ENCODE measurements around the gene ASAP3. TPM values are rescaled to one million over a fixed set of nuclear protein-coding genes. Genes with fewer than 3 reads are reported as not detected.

ASAP3 gene
- total RNA-seq, 1 experiment from 2014 or later = 71.2 TPM

DNA sequence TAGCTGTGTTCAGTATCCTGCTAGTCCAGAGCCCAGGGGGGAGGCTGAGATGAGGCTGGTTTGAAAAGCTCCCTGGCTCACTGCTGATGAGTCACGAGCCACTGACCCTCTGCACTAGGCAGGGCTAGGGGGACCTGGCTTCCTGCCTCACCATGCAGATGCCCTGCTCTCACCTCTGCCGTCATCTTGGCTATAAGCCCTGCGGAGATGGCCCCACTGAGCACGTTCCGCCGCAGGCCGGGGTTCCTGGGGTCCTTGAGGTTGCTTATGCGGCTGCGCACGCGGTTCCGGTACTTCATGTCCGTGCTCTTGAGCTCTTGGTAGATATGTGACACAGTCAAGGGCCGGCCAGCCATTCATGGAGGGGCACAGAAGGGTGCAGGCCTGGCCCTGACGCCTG, 90.3 kb downstream of the ASAP3 start:
- H3K27ac Mint-ChIP-seq = no peak overlapping the region
- CTCF ChIA-PET = interaction anchor here (1.3 to 3.1 kb wide), 3 partner anchors 10 to 378 kb away, joined by 3 to 36 read pairs (median 5); no protein-coding TSS in a partner anchor
- no peaks in the 10 kb centered on the region for H3K9me3 Mint-ChIP-seq
- POLR2A ChIA-PET = interaction anchor here (1.0 kb wide), 1 partner anchor 49 kb away, joined by 4 read pairs; the partner anchor contains the start of gene HNRNPR
- H3K36me3 Mint-ChIP-seq = no peaks in the 10 kb centered on the region
- DNase-seq (ENCODE audit: low spot score) (no peak), ATAC-seq (no peak)
- H3K4me3 Mint-ChIP-seq = no peak overlapping the region
- H3K27me3 Mint-ChIP-seq (ENCODE audit: low read depth) = no peaks in the 10 kb centered on the region
- peaks cover 19% of the 10 kb centered on the region for H3K4me1 Mint-ChIP-seq
- TF ChIP-seq CREB1 (CRISPR knock-in tag; IDR thresholded peaks at IDR 0.05) = no peak
- TF ChIP-seq, protein P1, sequence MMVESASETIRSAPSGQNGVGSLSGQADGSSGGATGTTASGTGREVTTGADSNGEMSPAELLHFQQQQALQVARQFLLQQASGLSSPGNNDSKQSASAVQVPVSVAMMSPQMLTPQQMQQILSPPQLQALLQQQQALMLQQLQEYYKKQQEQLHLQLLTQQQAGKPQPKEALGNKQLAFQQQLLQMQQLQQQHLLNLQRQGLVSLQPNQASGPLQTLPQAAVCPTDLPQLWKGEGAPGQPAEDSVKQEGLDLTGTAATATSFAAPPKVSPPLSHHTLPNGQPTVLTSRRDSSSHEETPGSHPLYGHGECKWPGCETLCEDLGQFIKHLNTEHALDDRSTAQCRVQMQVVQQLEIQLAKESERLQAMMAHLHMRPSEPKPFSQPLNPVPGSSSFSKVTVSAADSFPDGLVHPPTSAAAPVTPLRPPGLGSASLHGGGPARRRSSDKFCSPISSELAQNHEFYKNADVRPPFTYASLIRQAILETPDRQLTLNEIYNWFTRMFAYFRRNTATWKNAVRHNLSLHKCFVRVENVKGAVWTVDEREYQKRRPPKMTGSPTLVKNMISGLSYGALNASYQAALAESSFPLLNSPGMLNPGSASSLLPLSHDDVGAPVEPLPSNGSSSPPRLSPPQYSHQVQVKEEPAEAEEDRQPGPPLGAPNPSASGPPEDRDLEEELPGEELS (CRISPR knock-in tag; IDR thresholded peaks at IDR 0.05) = no peak
- TF ChIP-seq TEAD1 (CRISPR knock-in tag; IDR thresholded peaks at IDR 0.05) = no peak
- TF ChIP-seq, protein P2, sequence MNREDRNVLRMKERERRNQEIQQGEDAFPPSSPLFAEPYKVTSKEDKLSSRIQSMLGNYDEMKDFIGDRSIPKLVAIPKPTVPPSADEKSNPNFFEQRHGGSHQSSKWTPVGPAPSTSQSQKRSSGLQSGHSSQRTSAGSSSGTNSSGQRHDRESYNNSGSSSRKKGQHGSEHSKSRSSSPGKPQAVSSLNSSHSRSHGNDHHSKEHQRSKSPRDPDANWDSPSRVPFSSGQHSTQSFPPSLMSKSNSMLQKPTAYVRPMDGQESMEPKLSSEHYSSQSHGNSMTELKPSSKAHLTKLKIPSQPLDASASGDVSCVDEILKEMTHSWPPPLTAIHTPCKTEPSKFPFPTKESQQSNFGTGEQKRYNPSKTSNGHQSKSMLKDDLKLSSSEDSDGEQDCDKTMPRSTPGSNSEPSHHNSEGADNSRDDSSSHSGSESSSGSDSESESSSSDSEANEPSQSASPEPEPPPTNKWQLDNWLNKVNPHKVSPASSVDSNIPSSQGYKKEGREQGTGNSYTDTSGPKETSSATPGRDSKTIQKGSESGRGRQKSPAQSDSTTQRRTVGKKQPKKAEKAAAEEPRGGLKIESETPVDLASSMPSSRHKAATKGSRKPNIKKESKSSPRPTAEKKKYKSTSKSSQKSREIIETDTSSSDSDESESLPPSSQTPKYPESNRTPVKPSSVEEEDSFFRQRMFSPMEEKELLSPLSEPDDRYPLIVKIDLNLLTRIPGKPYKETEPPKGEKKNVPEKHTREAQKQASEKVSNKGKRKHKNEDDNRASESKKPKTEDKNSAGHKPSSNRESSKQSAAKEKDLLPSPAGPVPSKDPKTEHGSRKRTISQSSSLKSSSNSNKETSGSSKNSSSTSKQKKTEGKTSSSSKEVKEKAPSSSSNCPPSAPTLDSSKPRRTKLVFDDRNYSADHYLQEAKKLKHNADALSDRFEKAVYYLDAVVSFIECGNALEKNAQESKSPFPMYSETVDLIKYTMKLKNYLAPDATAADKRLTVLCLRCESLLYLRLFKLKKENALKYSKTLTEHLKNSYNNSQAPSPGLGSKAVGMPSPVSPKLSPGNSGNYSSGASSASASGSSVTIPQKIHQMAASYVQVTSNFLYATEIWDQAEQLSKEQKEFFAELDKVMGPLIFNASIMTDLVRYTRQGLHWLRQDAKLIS (CRISPR knock-in tag; IDR thresholded peaks at IDR 0.05; ENCODE audit: borderline replicate concordance) = no peak
- TF ChIP-seq, protein P3, sequence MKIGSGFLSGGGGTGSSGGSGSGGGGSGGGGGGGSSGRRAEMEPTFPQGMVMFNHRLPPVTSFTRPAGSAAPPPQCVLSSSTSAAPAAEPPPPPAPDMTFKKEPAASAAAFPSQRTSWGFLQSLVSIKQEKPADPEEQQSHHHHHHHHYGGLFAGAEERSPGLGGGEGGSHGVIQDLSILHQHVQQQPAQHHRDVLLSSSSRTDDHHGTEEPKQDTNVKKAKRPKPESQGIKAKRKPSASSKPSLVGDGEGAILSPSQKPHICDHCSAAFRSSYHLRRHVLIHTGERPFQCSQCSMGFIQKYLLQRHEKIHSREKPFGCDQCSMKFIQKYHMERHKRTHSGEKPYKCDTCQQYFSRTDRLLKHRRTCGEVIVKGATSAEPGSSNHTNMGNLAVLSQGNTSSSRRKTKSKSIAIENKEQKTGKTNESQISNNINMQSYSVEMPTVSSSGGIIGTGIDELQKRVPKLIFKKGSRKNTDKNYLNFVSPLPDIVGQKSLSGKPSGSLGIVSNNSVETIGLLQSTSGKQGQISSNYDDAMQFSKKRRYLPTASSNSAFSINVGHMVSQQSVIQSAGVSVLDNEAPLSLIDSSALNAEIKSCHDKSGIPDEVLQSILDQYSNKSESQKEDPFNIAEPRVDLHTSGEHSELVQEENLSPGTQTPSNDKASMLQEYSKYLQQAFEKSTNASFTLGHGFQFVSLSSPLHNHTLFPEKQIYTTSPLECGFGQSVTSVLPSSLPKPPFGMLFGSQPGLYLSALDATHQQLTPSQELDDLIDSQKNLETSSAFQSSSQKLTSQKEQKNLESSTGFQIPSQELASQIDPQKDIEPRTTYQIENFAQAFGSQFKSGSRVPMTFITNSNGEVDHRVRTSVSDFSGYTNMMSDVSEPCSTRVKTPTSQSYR (CRISPR knock-in tag; IDR thresholded peaks at IDR 0.05) = no peak
- TF ChIP-seq EMX1 (CRISPR knock-in tag; IDR thresholded peaks at IDR 0.05) = no peak
- TF ChIP-seq PRRX2 (CRISPR knock-in tag; IDR thresholded peaks at IDR 0.05) = no peak
- no peak for TF ChIP-seq FOXP1 (CRISPR knock-in tag; IDR thresholded peaks at IDR 0.05; ENCODE audit: borderline replicate concordance)
- no peak for TF ChIP-seq ZBTB21 (CRISPR knock-in tag; IDR thresholded peaks at IDR 0.05; ENCODE audit: borderline replicate concordance)
- no peak for TF ChIP-seq ZNF423 (CRISPR knock-in tag; IDR thresholded peaks at IDR 0.05)
- TF ChIP-seq, protein P4, sequence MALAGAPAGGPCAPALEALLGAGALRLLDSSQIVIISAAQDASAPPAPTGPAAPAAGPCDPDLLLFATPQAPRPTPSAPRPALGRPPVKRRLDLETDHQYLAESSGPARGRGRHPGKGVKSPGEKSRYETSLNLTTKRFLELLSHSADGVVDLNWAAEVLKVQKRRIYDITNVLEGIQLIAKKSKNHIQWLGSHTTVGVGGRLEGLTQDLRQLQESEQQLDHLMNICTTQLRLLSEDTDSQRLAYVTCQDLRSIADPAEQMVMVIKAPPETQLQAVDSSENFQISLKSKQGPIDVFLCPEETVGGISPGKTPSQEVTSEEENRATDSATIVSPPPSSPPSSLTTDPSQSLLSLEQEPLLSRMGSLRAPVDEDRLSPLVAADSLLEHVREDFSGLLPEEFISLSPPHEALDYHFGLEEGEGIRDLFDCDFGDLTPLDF (CRISPR knock-in tag; IDR thresholded peaks at IDR 0.05) = no peak

DNA sequence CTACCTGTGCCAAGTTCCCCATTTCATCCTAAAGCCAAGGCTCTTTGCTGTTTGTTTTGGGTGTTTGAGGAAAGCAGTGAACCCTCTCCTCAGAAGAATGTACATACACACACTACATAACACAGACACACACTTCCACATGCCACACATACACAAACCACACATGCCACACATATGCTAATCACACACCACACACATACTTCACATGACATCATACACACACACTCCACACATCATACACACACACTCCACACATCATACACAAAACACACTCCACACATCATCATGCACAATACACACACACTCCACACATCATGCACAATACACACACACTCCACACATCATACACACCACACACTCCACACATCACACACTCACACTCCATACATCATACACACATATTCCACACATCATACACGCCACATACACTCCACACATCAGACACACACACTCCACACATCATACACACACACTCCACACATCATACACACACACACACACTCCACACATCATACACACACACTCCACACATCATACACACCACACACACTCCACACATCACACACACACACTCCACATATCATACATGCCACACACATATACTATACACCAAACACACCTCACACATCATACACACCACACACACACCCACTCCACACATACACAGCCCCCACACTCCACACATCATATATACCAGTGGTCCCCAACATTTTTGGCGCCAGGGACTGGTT, 91.7 kb downstream of the ASAP3 start:
- CTCF ChIA-PET = interaction anchor here (1.3 kb wide), 1 partner anchor 380 kb away, joined by 3 read pairs; no protein-coding TSS in a partner anchor
- H3K27ac Mint-ChIP-seq = no peak overlapping the region
- H3K4me3 Mint-ChIP-seq = no peak overlapping the region
- DNase-seq (ENCODE audit: low spot score) (no peak), ATAC-seq (no peak)
- H3K36me3 Mint-ChIP-seq = no peaks in the 10 kb centered on the region
- TF ChIP-seq JAZF1 (CRISPR knock-in tag; IDR thresholded peaks at IDR 0.05) (no peak), TEAD1 (CRISPR knock-in tag; IDR thresholded peaks at IDR 0.05) (no peak), NFE2L1 (CRISPR knock-in tag; IDR thresholded peaks at IDR 0.05) (no peak), RELA (CRISPR knock-in tag; IDR thresholded peaks at IDR 0.05; ENCODE audit: borderline replicate concordance) (no peak)
- TF ChIP-seq, protein P5, sequence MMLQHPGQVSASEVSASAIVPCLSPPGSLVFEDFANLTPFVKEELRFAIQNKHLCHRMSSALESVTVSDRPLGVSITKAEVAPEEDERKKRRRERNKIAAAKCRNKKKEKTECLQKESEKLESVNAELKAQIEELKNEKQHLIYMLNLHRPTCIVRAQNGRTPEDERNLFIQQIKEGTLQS (CRISPR knock-in tag; conservative IDR thresholded peaks at IDR 0.05) = no peak
- TF ChIP-seq, protein P6, sequence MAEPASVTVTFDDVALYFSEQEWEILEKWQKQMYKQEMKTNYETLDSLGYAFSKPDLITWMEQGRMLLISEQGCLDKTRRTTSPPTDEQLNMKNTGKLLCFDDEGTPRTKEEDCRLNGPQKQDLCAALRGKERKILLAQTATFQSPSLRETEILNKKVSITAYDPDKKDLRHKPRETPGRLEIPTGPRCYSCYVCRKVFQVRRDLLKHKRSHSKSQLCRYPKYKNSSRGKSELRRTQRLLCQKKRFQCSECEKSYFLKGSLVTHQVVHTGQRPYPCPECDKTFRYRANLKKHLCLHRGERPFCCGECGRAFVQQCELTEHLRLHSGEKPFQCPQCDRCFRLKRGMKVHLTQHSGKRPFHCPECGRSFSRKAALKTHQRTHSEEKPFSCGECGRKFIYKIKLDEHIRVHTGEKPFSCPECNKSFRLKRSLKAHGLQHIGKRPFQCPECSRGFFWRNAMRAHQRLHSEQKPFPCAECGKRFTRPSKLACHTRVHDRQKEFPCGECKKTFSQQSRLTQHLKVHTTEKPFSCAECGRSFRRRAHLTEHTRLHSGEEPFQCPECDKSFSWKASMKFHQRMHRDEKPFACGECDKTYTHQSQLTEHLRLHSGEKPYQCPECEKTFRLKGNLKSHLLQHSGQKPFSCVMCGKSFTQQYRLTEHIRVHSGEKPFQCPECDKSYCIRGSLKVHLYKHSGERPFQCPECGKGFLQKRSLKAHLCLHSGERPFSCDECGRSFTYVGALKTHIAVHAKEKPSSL (CRISPR knock-in tag; conservative IDR thresholded peaks at IDR 0.05) = no peak
- TF ChIP-seq, protein P7, sequence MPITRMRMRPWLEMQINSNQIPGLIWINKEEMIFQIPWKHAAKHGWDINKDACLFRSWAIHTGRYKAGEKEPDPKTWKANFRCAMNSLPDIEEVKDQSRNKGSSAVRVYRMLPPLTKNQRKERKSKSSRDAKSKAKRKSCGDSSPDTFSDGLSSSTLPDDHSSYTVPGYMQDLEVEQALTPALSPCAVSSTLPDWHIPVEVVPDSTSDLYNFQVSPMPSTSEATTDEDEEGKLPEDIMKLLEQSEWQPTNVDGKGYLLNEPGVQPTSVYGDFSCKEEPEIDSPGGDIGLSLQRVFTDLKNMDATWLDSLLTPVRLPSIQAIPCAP (CRISPR knock-in tag; IDR thresholded peaks at IDR 0.05) = no peak
- no peaks in the 10 kb centered on the region for H3K9me3 Mint-ChIP-seq
- POLR2A ChIA-PET = no interaction called here
- no peaks in the 10 kb centered on the region for H3K27me3 Mint-ChIP-seq (ENCODE audit: low read depth)
- peaks cover 19% of the 10 kb centered on the region for H3K4me1 Mint-ChIP-seq

Measured in WTC11 (cell line).